HG03558 (cell line): Measurements from ENCODE around the gene HGFAC.
"Not testable (repeated sequence)": the region's sequence is repeated elsewhere in the genome, so short reads cannot be mapped to it uniquely, and the experiment has no call there.

Source experiments
- ATAC-seq: cut with Tn5 transposase; IDR thresholded peaks from one replicate; pipeline ENCODE4 v1.9.1; 2021; ENCODE audit warnings: moderate number of reproducible peaks; ENCODE audit not compliant: unreplicated experiment; ENCODE audit errors: extremely low read depth

Gene HGFAC

DNA sequence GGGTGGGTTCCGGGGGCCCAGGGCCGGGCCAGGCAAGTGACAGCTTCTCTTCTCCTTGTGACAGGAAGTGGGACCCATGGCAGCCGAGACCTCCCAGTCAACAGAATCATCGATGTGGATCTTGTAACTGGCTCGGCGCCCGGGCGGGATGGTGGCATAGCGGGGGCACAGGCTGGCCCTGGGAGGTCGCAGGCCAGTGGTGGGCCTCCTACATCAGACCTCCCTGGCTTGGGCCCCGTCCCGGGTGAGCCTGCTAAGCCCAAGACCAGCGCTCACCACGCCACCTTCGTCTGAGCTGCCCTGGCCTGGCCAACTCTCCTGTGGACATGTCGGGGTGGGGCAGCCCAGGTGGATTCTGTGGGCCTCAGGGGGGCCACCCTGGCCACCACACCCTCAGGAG is 2.4 kb upstream of the HGFAC start:
- no peak for ATAC-seq

DNA sequence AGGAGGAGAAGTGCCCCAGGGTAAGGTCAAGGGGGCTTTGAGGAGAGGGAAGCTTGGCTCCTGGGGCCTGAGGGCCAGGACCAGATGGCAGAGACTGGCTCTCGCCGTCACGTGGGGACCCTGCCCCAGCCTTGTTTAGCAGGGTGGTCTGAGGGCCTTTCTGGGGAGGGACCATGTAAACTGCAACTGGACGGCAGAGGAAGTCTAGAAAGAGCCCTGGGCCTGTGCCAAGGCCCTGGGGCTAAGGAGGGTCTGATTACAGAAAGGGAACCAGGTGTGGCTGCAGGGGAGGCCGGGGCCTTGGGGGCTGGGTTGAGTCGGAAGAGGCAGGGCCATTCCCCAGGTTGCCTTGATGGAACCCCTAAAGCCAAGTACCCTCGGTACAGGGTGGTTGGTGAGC is 1.8 kb upstream of the HGFAC start:
- no peak for ATAC-seq

DNA sequence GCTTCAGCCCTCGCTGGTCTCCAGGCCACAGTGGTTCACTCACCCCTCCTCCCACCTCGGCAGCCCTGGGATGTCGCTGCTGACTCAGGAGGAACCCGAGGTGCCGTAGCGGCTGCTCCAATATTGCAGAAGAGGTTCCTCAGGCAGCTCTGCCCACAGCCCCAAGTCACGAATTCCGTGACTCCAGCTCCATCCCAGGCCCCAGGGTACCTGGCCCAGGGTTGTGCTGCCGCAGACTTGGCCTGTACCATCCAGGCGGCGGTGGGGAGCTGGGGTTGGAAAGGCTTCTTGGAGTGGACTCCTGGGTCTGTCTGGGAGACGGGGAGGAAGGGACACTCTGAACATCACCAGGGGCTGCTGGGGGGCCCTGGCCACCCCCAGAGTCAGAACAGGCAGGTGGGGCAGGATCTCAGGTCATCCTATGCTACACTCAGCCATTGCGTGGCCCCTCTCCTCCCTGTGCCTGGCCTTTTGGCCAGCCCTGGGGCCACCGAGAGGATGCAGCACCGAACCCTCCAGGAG is 728 bp upstream of the HGFAC start:
- no peak for ATAC-seq

DNA sequence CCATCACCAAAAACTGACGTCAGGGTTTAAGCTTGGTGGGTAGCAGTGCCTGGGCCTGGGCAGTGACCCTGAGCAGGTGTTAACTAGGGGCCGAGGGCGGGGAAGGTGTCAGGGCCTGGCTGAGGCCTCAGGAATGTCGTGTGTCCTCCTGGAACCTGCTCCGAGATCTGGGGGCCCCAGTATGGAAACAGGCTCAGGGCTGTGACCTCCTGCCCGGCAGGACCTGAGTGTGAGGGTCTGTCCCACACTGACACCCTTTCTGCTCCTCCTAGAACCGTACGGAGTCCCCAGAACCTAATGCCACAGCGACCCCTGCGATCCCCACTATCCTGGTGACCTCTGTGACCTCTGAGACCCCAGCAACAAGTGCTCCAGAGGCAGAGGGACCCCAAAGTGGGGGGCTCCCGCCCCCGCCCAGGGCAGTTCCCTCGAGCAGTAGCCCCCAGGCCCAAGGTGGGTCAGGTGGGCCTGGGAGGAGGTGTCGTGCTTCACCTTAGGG is 741 bp downstream of the HGFAC start:
- ATAC-seq = no peak

DNA sequence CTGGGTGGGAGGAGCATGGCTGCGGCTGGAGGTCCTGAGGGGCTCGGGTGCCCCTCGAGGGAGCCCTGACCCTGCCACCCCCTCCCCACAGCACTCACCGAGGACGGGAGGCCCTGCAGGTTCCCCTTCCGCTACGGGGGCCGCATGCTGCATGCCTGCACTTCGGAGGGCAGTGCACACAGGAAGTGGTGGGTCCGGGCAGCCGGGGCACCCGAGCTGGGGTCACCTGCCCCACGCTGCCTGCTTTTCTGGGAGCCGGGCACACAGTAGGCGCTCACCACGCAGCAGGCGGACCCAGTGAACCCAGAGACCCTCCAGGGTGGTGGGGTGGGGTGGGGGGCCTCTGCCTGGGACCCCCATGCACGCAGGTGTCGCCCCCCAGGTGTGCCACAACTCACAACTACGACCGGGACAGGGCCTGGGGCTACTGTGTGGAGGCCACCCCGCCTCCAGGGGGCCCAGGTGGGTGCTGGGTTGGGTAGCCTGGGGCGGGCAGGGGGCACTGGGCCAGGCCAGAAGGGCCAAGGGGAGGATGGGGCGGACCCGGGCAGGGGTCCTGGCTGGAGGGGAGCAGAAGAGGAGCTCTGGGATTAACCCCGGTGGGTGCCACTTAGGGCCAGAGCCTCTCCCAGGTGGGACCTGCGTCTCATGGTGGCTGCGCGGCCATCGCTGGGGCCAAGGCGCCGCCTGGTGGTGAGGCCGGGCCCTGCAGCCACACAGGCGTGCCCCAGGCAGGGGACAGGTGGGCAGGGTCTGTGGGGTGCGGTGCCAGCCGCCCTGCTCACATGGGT is 1.4 kb downstream of the HGFAC start:
- no peak for ATAC-seq

DNA sequence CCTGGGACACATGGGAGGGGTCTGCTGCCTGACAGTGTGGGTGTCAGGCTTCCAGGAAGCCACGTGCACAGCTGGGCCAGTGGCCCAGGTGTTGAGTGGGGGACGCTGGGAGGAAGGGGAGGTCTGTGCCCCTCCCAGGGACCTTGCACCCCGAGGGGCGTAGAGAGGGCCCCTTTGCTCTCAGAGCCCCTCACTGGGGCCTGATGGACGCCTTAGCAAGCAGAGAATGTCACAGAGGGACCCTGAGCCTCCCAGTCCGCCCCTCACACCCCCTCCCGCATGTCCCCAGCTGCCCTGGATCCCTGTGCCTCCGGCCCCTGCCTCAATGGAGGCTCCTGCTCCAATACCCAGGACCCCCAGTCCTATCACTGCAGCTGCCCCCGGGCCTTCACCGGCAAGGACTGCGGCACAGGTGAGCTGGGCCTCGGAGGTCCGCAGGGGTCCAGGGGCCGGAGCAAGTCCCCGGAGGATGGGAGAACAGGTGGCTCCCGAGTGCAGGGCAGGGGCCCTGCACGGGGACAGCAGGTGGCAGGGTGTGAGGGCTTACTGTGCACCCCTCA is 2.1 kb downstream of the HGFAC start:
- no peak for ATAC-seq

DNA sequence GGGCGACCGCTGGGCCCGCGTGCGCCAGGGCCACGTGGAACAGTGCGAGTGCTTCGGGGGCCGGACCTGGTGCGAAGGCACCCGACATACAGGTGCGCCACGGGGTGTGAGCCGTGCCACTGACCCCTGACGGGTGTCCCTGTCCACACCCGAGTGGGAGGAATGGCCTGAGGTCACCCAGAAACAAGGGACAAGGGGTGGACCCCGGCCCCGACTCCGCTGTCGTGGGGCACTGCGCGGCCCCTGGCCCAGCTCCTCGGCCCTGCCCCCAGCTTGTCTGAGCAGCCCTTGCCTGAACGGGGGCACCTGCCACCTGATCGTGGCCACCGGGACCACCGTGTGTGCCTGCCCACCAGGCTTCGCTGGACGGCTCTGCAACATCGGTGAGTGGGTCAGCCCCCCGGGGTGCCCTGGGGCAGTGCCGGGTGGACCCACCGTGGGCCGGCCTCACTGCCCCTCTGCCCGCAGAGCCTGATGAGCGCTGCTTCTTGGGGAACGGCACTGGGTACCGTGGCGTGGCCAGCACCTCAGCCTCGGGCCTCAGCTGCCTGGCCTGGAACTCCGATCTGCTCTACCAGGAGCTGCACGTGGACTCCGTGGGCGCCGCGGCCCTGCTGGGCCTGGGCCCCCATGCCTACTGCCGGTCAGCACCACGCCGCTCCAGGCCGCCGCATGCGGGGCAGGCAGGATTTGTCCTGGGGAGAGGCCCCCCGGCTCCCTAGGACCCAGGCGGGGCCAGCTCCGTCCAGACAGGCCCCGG is 2.8 kb downstream of the HGFAC start:
- no peak for ATAC-seq

DNA sequence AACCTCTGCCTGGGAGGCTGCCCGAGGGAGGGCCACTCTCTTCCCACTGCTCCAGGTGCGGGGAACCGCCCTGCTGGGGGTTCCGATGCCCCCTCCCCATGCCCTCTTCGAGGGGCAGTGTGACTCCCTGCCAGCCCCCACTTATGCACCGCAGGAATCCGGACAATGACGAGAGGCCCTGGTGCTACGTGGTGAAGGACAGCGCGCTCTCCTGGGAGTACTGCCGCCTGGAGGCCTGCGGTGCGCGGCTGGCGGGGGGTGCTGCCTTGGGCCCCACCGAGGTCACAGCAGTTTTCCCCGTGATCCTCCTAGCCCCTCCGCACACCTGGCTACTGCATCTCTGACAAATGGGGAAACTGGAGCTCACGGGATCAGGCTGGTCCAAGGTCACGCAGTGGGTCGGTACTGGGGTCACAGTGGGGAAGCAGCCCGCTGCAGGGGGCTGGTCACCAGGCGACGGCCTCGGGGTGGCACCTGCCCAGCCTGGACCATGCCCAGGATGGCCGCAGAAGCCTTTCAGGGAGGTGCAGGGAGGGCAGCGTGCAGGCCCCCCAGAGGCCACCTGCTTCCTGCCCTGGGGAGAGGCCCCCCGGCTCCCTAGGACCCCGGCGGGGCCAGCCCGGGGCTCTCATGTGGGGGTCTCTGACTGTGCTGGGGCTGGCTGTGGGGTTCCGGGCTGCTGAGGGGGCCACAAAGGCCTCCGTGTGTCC is 3.5 kb downstream of the HGFAC start:
- ATAC-seq = no peak

DNA sequence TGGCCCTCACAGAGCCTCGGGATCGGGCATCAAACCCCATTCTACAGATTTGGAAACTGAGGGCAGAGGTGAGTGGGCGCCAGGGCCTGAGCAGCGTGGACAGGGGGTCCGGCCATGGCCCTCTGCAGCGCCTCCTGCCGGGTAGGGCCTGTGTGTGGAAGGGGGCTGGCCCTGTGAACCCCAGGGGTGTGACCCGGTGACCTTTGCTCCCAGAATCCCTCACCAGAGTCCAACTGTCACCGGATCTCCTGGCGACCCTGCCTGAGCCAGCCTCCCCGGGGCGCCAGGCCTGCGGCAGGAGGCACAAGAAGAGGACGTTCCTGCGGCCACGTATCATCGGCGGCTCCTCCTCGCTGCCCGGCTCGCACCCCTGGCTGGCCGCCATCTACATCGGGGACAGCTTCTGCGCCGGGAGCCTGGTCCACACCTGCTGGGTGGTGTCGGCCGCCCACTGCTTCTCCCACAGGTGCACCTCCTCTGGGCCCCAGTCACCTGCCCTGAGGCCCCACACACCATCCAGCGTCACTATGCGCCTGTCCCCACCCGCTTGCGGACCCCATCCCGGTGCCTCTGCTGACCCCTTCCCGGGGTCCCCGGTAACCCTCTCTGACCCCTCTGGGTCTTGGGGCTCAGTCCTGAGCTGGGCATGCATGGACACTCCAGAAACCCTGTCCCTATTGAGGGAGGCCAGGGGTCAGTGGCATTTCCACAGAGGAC is 4.2 kb downstream of the HGFAC start:
- ATAC-seq = no peak

DNA sequence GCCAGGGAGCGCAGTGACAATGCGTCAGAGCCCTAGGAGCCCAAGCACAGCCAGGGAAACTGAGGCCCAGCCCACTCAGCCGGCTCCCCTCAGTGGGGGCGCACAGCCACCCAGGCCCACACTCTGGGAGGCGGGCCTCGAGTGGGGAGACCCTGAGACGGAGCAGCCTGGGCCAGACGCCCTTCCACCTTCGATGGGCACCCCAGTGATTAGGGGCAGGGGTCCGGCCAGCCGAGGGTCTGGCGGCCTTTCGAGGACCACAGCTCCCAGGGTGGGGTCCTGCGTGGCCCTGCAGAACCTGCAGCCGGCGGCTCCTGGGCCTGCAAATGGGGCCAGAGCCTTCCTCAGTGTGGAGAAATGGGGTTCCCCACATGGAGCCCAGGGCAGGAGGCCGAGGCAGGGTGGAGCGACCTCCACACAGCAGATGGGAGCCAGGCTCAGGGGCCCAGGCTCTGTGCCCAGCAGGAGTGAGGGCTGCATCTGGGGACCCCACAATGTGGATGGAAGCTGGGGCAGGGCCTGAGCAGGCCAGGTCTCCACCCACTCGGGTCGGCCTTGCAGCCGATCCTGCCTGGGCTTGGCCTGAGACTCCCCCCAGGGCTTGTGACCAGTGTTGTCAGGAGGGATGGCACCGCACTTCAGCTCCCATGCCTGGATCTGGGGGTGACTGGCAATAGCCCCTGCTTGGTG is 5.0 kb downstream of the HGFAC start:
- ATAC-seq = no peak

DNA sequence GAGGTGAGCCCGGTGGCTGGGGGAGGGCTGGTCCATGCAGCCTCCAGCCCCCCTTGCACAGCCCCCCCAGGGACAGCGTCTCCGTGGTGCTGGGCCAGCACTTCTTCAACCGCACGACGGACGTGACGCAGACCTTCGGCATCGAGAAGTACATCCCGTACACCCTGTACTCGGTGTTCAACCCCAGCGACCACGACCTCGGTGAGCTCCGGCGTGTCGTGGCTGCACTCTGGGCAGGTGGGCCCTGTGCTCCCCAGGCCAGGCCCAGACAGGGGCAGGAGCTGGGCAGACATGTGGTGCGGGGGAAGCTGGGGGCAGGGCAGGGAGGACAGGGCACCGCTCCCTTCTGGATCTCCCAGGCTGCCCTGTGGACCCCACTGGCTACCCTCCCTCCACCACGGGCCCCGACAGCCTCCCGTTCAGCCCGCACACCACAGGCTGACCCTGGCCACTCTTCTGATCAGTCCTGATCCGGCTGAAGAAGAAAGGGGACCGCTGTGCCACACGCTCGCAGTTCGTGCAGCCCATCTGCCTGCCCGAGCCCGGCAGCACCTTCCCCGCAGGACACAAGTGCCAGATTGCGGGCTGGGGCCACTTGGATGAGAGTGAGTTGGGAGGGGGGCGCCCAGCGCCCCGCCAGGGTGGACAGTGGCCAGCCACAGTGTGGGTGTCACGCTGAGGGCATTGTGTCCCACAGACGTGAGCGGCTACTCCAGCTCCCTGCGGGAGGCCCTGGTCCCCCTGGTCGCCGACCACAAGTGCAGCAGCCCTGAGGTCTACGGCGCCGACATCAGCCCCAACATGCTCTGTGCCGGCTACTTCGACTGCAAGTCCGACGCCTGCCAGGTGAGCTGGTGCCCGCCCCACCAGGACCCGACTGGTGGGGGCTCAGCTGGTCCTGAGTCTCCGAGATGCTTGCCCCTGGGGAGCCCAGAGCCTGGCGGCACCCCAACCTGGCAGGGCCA is 5.9 kb downstream of the HGFAC start:
- no peak for ATAC-seq

DNA sequence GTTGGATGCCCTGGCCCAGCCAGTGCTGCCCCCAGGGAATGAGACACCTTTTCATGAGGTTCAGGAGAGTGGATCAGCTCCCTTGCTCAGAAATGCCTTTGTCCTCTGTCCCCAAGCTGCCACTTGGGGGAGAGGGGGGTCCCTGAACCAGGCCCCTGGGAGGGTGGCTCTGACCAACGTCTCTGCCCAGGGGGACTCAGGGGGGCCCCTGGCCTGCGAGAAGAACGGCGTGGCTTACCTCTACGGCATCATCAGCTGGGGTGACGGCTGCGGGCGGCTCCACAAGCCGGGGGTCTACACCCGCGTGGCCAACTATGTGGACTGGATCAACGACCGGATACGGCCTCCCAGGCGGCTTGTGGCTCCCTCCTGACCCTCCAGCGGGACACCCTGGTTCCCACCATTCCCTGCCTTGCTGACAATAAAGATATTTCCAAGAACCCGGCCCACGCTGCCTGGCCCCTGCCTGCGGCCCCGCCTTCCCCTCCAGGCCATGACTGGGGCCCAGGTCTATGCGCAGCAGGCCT is 7.3 kb downstream of the HGFAC start:
- ATAC-seq = no peak

DNA sequence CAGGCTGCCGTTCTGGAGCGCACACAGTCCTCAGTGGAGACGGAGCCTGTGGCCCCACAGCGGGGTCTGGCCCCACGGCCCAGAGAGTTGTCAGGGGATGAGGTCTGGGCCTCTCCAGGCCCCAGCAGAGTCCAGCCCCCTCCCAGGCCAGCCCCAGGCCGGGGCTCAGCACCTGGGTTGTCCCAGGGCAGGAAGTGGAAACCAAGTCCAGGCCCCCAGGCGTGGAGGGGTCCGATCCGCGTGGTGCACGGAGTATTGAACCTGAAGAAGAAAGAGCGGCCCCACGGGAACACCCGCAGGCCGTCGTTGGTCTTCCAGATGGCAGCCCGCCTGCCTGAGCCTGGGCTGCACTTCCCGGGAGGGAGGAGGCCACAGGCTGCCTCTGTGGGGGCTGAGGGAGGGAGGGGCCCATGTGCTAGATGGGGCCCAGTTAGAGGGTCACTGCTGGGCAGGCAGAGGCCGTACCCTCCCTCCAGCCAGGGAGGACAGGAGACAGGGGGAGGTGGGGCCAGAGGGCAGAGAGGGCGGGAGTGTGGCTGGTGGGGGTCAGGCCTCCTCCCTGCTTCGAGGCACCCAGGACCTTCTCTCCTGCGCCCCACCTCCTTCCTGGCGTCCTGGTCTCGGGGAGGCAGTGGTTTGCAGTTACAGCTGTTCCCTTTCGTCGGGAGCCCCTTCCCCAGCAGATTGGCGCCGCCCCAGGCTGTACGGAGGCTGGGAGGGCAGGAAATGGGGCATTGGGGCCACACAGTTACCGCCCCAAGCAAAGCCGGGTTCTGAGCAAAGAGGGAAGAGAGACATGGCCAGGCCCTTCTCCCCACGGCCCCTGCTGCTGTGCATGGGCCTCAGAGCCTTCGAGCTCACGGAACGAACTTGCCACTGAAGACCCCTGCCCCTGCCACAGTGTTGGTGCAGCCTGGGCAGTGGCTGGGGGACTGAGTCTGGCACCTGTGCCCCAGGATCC is 8.1 kb downstream of the HGFAC start:
- no peak for ATAC-seq

DNA sequence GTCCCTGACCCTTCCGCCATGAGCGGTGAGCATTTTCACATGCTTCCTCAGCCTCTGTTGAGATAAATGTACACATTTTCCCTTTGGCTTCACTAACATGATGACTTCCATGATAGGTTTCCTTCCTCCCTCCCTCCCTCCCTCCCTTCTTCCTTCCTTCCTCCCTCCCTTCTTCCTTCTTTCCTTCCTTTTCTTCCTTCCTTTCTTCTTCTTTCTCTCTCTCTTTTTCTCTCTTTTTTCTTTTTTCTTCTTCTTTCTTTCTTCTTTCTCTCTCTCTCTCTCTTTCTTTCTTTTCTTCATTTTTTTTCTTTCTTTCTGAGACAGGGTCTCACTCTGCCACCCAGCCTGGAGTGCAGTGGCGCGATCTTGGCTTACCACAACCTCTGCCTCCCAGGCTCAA is 8.9 kb downstream of the HGFAC start:
- ATAC-seq = no peak

DNA sequence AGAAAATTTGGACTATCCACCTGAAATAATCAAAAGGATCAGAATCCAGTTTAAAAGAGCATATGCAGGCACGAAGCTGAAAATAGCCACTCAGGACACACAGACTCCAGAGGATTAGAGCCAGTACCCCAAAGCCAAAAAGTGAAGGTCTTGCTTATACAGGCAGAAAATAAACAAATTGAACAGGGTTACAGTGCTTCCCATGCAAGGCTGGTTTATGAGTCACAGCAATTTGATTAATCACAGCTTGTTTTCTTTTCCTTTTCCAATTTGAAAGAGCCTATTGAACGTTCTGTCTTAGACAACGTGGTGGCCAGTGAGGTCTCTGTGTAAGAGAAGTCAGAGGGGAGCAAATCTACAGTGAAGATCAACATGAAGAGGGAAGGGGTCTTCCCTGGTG is 10.2 kb downstream of the HGFAC start:
- ATAC-seq = no peak

DNA sequence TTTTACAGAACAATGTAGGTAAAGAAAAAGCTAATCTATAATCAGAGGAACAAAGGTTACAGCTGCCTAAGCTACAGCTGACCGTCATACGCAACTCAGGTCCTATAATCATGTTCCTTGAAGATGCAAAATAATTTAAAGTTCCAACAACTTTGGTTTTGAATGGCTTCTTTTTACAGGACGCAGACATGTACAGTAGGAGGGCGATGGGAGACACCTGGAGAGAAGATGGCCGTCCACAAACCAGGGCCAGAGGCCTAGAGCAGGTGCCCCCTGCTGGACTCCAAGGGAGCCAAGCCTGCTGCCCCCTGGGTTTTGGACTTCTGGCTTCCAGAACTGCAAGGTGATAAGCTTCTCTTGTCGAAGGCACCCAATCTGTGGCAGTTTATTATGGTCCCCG is 10.6 kb downstream of the HGFAC start:
- no peak for ATAC-seq

DNA sequence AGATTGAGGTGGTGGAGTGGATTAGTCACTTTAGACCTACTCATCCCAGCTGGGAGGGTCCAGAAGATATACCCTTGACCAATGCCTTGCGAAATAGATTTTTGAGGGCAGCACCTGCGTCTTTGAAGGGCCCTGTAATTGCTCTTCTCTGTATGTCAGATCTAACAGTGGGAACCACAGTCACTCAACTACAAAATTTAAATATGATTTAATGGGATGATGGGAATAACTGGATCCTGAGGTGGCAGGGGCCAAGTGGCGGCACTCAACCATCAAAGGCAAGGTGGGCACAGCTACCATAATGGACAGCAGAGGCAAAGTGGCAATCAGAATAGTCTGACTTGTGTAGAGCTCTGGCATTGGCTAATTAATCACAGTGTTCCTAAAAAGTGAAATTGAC is 13.8 kb downstream of the HGFAC start:
- ATAC-seq = not testable (repeated sequence)
